ENCODE results near the gene SAP30BP. TPM values are rescaled to one million over a fixed set of nuclear protein-coding genes. Genes with fewer than 3 reads are reported as not detected.
"Not testable (repeated sequence)": the region's sequence is repeated elsewhere in the genome, so short reads cannot be mapped to it uniquely, and the experiment has no call there.

SAP30BP gene
- total and polyA plus RNA-seq, 2 donors (not counting 1 experiment from before 2014, with no cell fraction given): 143 to 148 TPM

DNA sequence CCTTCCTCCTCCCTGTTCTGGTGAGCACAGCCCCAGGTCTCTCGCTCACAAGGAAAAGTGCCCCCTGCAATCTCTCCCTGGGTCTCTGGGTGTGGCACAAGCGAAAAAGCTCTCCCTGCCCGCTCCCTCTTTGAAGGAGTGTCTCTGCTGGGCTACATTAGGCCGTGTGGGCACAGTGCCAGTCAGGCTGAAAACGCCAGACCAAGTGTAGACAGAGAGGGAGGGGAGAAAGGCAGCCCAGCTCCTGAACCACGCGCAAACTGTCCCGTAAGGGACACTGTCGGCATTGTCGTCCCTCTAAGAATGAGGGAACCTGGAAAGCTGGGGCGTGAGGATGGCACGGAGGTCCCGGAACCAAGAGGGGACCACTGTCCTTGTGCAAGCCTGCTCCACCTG is 30.0 kb upstream of the SAP30BP start:
- CTCF ChIA-PET: interaction anchor here (1.0 to 19.7 kb wide), 4 partner anchors 9 to 111 kb away, joined by 3 to 389 read pairs (median 5); a partner anchor contains a TSS
- Histone ChIP-seq H3K4me3 (ENCODE audit: control extremely low read depth in 1 of 5, extremely low read depth in 1 of 5, insufficient read depth in 1 of 5, low read depth in 2 of 5, low read length in 4 of 5) (no peak overlapping the region), H3K27me3 (replicated peaks in 1 of 4; ENCODE audit: control extremely low read depth in 1 of 4, control insufficient read depth in 3 of 4, insufficient read depth in 4 of 4, low read length in 3 of 4) (no peaks in the 10 kb centered on the region), H3K4me1 (ENCODE audit: control insufficient read depth in 2 of 2, insufficient read depth in 2 of 2, low read length in 2 of 2) (peaks cover 9 to 18% of the 10 kb centered on the region in 2 donors), H3K36me3 (replicated peaks in 1 of 2; ENCODE audit: control extremely low read depth in 1 of 2, control insufficient read depth in 1 of 2, extremely low read depth in 1 of 2, insufficient read depth in 2 of 2, low read length in 1 of 2) (peaks cover 0 to 8% of the 10 kb centered on the region in 2 experiments), H3K79me2 (ENCODE audit: control insufficient read depth, insufficient read depth, low read length) (no peaks in the 10 kb centered on the region), H3K27ac (ENCODE audit: low read length in 2 of 2) (no peak overlapping the region), H3K9ac (ENCODE audit: low read length) (no peak overlapping the region), H3K9me3 (ENCODE audit: control extremely low read depth in 1 of 3, control insufficient read depth in 2 of 3, insufficient read depth in 1 of 3, low read length in 2 of 3) (no peaks in the 10 kb centered on the region), H3K4me2 (replicated peaks; ENCODE audit: low read depth, low read length, poor library complexity, severe bottlenecking) (no peak overlapping the region), H2AFZ (ENCODE audit: insufficient read depth, low read depth, low read length, poor library complexity, severe bottlenecking) (no peak overlapping the region), H4K20me1 (ENCODE audit: control insufficient read depth, insufficient read depth, low read length, poor library complexity, severe bottlenecking) (peaks cover 9% of the 10 kb centered on the region)
- peaks cover 13% of the 10 kb centered on the region for H3K4me1 Mint-ChIP-seq
- DNase-seq: no peak
- no peaks in the 10 kb centered on the region for H3K27me3 Mint-ChIP-seq
- H3K9me3 Mint-ChIP-seq (ENCODE audit: insufficient read depth): no peaks in the 10 kb centered on the region
- no peak overlapping the region for H3K4me3 Mint-ChIP-seq
- intact Hi-C loops (cut with micrococcal nuclease): no loop called here
- WGBS (ENCODE audit: insufficient coverage): 98% methylated on average over 13 of the region's 13 CpGs
- H3K27ac Mint-ChIP-seq: no peak overlapping the region
- no peak for ATAC-seq (ENCODE audit: low read depth)
- POLR2A ChIA-PET: interaction anchor here (0.5 kb wide), 1 partner anchor 669 kb away, joined by 5 read pairs; no protein-coding TSS in a partner anchor
- TF ChIP-seq CTCF (IDR thresholded peaks at IDR 0.05) (no peak), EZH2 (IDR thresholded peaks at IDR 0.05; ENCODE audit: borderline replicate concordance, insufficient read depth, low read depth, low read length, poor library complexity, severe bottlenecking) (no peak)

- Mint-ChIP-seq H3K27ac (no peak overlapping the region), H3K27me3 (no peaks in the 10 kb centered on the region), H3K4me3 (no peak overlapping the region), H3K9me3 (ENCODE audit: insufficient read depth) (no peaks in the 10 kb centered on the region), H3K4me1 (peaks cover 13% of the 10 kb centered on the region)
- H3K27ac ChIP-seq (ENCODE audit: low read length in 2 of 2): no peak overlapping the region
- no peak overlapping the region for H2AFZ ChIP-seq (ENCODE audit: insufficient read depth, low read depth, low read length, poor library complexity, severe bottlenecking)
- ATAC-seq (ENCODE audit: low read depth): no peak
- H4K20me1 ChIP-seq (ENCODE audit: control insufficient read depth, insufficient read depth, low read length, poor library complexity, severe bottlenecking): peaks cover 9% of the 10 kb centered on the region
- over 99% methylated on average over 7 of the region's 7 CpGs for WGBS (ENCODE audit: insufficient coverage)
- no peaks in the 10 kb centered on the region for H3K79me2 ChIP-seq (ENCODE audit: control insufficient read depth, insufficient read depth, low read length)
- DNase-seq: no peak
- peaks cover 0 to 9% of the 10 kb centered on the region in 2 experiments for H3K36me3 ChIP-seq (replicated peaks in 1 of 2; ENCODE audit: control extremely low read depth in 1 of 2, control insufficient read depth in 1 of 2, extremely low read depth in 1 of 2, insufficient read depth in 2 of 2, low read length in 1 of 2)
- no peak overlapping the region for H3K4me3 ChIP-seq (ENCODE audit: control extremely low read depth in 1 of 5, extremely low read depth in 1 of 5, insufficient read depth in 1 of 5, low read depth in 2 of 5, low read length in 4 of 5)
- H3K4me2 ChIP-seq (replicated peaks; ENCODE audit: low read depth, low read length, poor library complexity, severe bottlenecking): no peak overlapping the region
- ChIA-PET POLR2A (interaction anchor here (0.5 kb wide), 1 partner anchor 668 kb away, joined by 5 read pairs; no protein-coding TSS in a partner anchor), CTCF (interaction anchor here (2.8 to 19.7 kb wide), 2 partner anchors 16 to 110 kb away, joined by 7 to 389 read pairs; no protein-coding TSS in a partner anchor)
- intact Hi-C loops (cut with micrococcal nuclease): no loop called here
- H3K27me3 ChIP-seq (replicated peaks in 1 of 4; ENCODE audit: control extremely low read depth in 1 of 4, control insufficient read depth in 3 of 4, insufficient read depth in 4 of 4, low read length in 3 of 4): no peaks in the 10 kb centered on the region
- TF ChIP-seq EZH2 (IDR thresholded peaks at IDR 0.05; ENCODE audit: borderline replicate concordance, insufficient read depth, low read depth, low read length, poor library complexity, severe bottlenecking) (no peak), CTCF (IDR thresholded peaks at IDR 0.05) (no peak)
- H3K9ac ChIP-seq (ENCODE audit: low read length): no peak overlapping the region
- H3K9me3 ChIP-seq (ENCODE audit: control extremely low read depth in 1 of 3, control insufficient read depth in 2 of 3, insufficient read depth in 1 of 3, low read length in 2 of 3): no peaks in the 10 kb centered on the region
- peaks cover 9 to 18% of the 10 kb centered on the region in 2 donors for H3K4me1 ChIP-seq (ENCODE audit: control insufficient read depth in 2 of 2, insufficient read depth in 2 of 2, low read length in 2 of 2)
These were observed 29.6 kb upstream of the SAP30BP start for GRCh38 chr17:75637551-75637950.

DNA sequence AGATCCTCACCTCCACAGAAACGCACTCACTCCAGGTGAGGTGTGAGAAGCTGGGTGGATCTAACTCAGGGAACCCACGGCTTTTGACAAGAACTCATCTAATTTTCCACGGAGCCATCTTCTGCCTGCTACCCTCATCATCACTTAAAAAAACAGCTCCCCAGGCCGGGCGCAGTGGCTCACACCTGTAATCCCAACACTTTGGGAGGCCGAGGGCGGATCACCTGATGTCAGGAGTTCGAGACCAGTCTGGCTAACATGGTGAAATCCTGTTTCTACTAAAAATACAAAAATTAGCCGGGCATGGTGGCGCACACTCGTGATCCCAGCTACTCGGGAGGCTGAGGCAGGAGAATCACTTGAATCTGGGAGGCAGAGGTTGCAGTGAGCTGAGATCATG is 29.1 kb upstream of the SAP30BP start:
- H3K79me2 ChIP-seq (ENCODE audit: control insufficient read depth, insufficient read depth, low read length); H2AFZ ChIP-seq (ENCODE audit: insufficient read depth, low read depth, low read length, poor library complexity, severe bottlenecking); H3K4me1 Mint-ChIP-seq; H3K4me3 ChIP-seq (ENCODE audit: control extremely low read depth in 1 of 5, extremely low read depth in 1 of 5, insufficient read depth in 1 of 5, low read depth in 2 of 5, low read length in 4 of 5); H3K36me3 ChIP-seq (replicated peaks in 1 of 2; ENCODE audit: control extremely low read depth in 1 of 2, control insufficient read depth in 1 of 2, extremely low read depth in 1 of 2, insufficient read depth in 2 of 2, low read length in 1 of 2); H3K9me3 Mint-ChIP-seq (ENCODE audit: insufficient read depth); H3K27ac Mint-ChIP-seq; H3K4me3 Mint-ChIP-seq; DNase-seq; intact Hi-C loops (cut with micrococcal nuclease); H4K20me1 ChIP-seq (ENCODE audit: control insufficient read depth, insufficient read depth, low read length, poor library complexity, severe bottlenecking); H3K27me3 ChIP-seq (replicated peaks in 1 of 4; ENCODE audit: control extremely low read depth in 1 of 4, control insufficient read depth in 3 of 4, insufficient read depth in 4 of 4, low read length in 3 of 4); H3K9me3 ChIP-seq (ENCODE audit: control extremely low read depth in 1 of 3, control insufficient read depth in 2 of 3, insufficient read depth in 1 of 3, low read length in 2 of 3); POLR2A ChIA-PET; H3K27ac ChIP-seq (ENCODE audit: low read length in 2 of 2); H3K4me2 ChIP-seq (replicated peaks; ENCODE audit: low read depth, low read length, poor library complexity, severe bottlenecking); ATAC-seq (ENCODE audit: low read depth); H3K9ac ChIP-seq (ENCODE audit: low read length); H3K27me3 Mint-ChIP-seq: not testable (repeated sequence)
- WGBS (ENCODE audit: insufficient coverage): 100% methylated on average over 10 of the region's 12 CpGs
- H3K4me1 ChIP-seq (ENCODE audit: control insufficient read depth in 2 of 2, insufficient read depth in 2 of 2, low read length in 2 of 2): peaks cover 7 to 13% of the 10 kb centered on the region in 2 donors
- CTCF ChIA-PET: interaction anchor here (2.8 to 19.7 kb wide), 2 partner anchors 16 to 110 kb away, joined by 7 to 389 read pairs; no protein-coding TSS in a partner anchor
